ENCODE data around the gene ASIP. TPM values are rescaled to one million over a fixed set of nuclear protein-coding genes. Genes with fewer than 3 reads are reported as not detected.

Gene ASIP
- total RNA-seq, 1 donor from 2014 or later: not detected

- TF ChIP-seq, protein P1, sequence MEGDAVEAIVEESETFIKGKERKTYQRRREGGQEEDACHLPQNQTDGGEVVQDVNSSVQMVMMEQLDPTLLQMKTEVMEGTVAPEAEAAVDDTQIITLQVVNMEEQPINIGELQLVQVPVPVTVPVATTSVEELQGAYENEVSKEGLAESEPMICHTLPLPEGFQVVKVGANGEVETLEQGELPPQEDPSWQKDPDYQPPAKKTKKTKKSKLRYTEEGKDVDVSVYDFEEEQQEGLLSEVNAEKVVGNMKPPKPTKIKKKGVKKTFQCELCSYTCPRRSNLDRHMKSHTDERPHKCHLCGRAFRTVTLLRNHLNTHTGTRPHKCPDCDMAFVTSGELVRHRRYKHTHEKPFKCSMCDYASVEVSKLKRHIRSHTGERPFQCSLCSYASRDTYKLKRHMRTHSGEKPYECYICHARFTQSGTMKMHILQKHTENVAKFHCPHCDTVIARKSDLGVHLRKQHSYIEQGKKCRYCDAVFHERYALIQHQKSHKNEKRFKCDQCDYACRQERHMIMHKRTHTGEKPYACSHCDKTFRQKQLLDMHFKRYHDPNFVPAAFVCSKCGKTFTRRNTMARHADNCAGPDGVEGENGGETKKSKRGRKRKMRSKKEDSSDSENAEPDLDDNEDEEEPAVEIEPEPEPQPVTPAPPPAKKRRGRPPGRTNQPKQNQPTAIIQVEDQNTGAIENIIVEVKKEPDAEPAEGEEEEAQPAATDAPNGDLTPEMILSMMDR (IDR thresholded peaks at IDR 0.05): no peak
- peaks cover 16% of the 10 kb centered on the region for H3K4me1 ChIP-seq
- intact Hi-C loops (cut with DNase I): no loop called here
- ATAC-seq (peak; percentile 97), DNase-seq (peak; percentile 99)
- no peaks in the 10 kb centered on the region for H3K36me3 ChIP-seq
- no peaks in the 10 kb centered on the region for H3K27me3 ChIP-seq
- H3K9me3 ChIP-seq: no peaks in the 10 kb centered on the region
- peak within 1 kb of the TSS; percentile 93 for H3K27ac ChIP-seq
- peak within 1 kb of the TSS; percentile 94 for H3K4me3 ChIP-seq
Measured at GRCh38 chr20:34302723-34303533, 61.7 kb downstream of the ASIP start, which contains the start of gene AHCY. Gene AHCY, minus strand, starts transcription at chr20:34303355. Its CDS starts 85 bp downstream, at chr20:34303270.

GRCh38 chr20:34305333-34306230 lies 64.4 kb downstream of the ASIP start:
- Histone ChIP-seq H3K27ac (no peak overlapping the region), H3K4me1 (peaks cover 16% of the 10 kb centered on the region), H3K36me3 (no peaks in the 10 kb centered on the region), H3K4me3 (no peak overlapping the region), H3K9me3 (no peaks in the 10 kb centered on the region), H3K27me3 (no peaks in the 10 kb centered on the region)
- TF ChIP-seq, protein P1 (IDR thresholded peaks at IDR 0.05): no peak
- DNase-seq: peak; percentile 75
- intact Hi-C loops (cut with DNase I): no loop called here
- ATAC-seq: no peak

DNA sequence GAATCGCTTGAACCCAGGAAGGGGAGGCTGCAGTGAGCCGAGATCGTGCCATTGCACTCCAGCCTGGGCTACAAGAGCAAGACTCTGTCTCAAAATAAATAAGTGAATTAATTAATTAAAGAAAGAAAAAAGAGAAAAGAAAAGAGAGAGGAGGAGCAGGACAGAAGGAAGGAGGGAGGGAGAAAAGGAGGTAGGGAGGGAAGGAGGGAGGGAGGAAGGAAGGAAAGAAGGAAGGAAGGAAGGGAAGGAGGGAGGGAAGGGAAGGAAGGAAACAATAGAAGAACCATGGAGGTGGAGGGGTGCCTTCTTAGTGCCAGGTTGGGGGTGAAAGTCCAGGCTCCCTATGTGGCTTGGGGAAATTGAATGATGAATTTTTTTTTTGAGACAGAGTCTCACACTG lies 68.5 kb downstream of the ASIP start:
- no peak for ATAC-seq
- Histone ChIP-seq H3K9me3 (no peaks in the 10 kb centered on the region), H3K4me3 (no peak overlapping the region), H3K4me1 (peaks cover 18% of the 10 kb centered on the region), H3K36me3 (no peaks in the 10 kb centered on the region), H3K27ac (no peak overlapping the region), H3K27me3 (peaks cover 13% of the 10 kb centered on the region)
- TF ChIP-seq, protein P1 (IDR thresholded peaks at IDR 0.05): no peak
- DNase-seq: no peak
- intact Hi-C loops (cut with DNase I): no loop called here

GRCh38 chr20:34310481-34311117 lies 69.4 kb downstream of the ASIP start:
- TF ChIP-seq, protein P1 (IDR thresholded peaks at IDR 0.05): no peak
- H3K4me1 ChIP-seq: peaks cover 18% of the 10 kb centered on the region
- H3K27me3 ChIP-seq: peaks cover 13% of the 10 kb centered on the region
- no peak overlapping the region for H3K4me3 ChIP-seq
- DNase-seq (no peak), ATAC-seq (no peak)
- intact Hi-C loops (cut with DNase I): no loop called here
- no peaks in the 10 kb centered on the region for H3K9me3 ChIP-seq
- H3K27ac ChIP-seq: no peak overlapping the region
- H3K36me3 ChIP-seq: no peaks in the 10 kb centered on the region
